K562 (cell line): Measurements from ENCODE around the gene STX18. TPM values are rescaled to one million over a fixed set of nuclear protein-coding genes. Genes with fewer than 3 reads are reported as not detected.
A peak's percentile ranks its signal among the peaks of the same experiment; 100 is the strongest.
"Not testable (repeated sequence)": the region's sequence is repeated elsewhere in the genome, so short reads cannot be mapped to it uniquely, and the experiment has no call there.

Experiments
- ATAC-seq: fragments of 200-7000 bp; cut with Tn5 transposase; 3 replicates; pipeline ENCODE4 v1.9.1; 2020; ENCODE audit warnings: moderate library complexity
- BruUV-seq: library from RNA; stranded (reverse); fragments of 400-500 nt; replicated peaks from 2 replicates; lab custom pipeline; 2021; lab: Mats Ljungman, UMichigan
- CTCF ChIA-PET: fragments of 300-600 bp; formaldehyde crosslinking; extraction: SDS; loops from one replicate; lab custom pipeline; 2021; ENCODE audit warnings: low intra/inter-chr PET ratio; lab: Yijun Ruan, JAX
- POLR2A ChIA-PET: fragments of 300-600, 350-650 bp; sonication (Branson Sonifier 250); formaldehyde crosslinking; extraction: SDS; loops from one replicate; lab custom pipeline; 2021; ENCODE audit warnings: antibody characterized with exemption, inconsistent platforms; lab: Yijun Ruan, JAX
- DNase-seq, 4 experiments: peaks; one replicate each; pipeline versions ENCODE4 v3.0.0 to v3.0.0-alpha.2; 2011 to 2018; ENCODE audit warnings: low spot score in 3 of 4, mixed read lengths in 3 of 4; ENCODE audit errors: extremely low read depth in 1 of 4
- FAIRE-seq: peaks from 2 replicates; lab custom pipeline; 2011; peaks lifted over from hg19 to GRCh38; lab: Jason Lieb, UNC
- H2AFZ ChIP-seq: 2 replicates; pipeline ENCODE4 v1.6.0; 2011; ENCODE audit warnings: low read depth, low read length, control low read depth, inconsistent platforms
- H3K27ac ChIP-seq: fragments of 200-600 bp; 3 replicates; pipeline ENCODE4 v1.8.0; 2011; ENCODE audit warnings: low read depth, mild to moderate bottlenecking, control low read depth, inconsistent platforms, low read length, moderate library complexity, mixed read lengths; ENCODE audit errors: extremely low read depth
- H3K27me3 ChIP-seq, 2 experiments: fragments of 300-600 bp in 1 of 2; 2 replicates in 1 of 2; 3 replicates in 1 of 2; pipeline versions ENCODE4 v1.6.0 to v1.8.0; 2011; ENCODE audit warnings: inconsistent platforms in 2 of 2, low read length in 2 of 2, mild to moderate bottlenecking in 1 of 2, mixed read lengths in 1 of 2, moderate library complexity in 1 of 2; ENCODE audit not compliant: control insufficient read depth in 2 of 2, insufficient read depth in 2 of 2
- H3K36me3 ChIP-seq: fragments of 300-600 bp; 3 replicates; pipeline ENCODE4 v1.8.0; 2011; ENCODE audit warnings: mild to moderate bottlenecking, low read length, inconsistent platforms; ENCODE audit not compliant: control insufficient read depth, insufficient read depth
- H3K4me1 ChIP-seq, 2 experiments: fragments of 200-600 bp in 1 of 2; replicated peaks in 1 of 2; 2 replicates in 1 of 2; 3 replicates in 1 of 2; pipeline versions ENCODE4 v1.5.1 to v1.8.0; 2011; ENCODE audit warnings: inconsistent platforms in 2 of 2, low read length in 2 of 2, mild to moderate bottlenecking in 1 of 2, mixed read lengths in 1 of 2, moderate library complexity in 1 of 2; ENCODE audit not compliant: control insufficient read depth in 2 of 2, insufficient read depth in 2 of 2
- H3K4me2 ChIP-seq: 2 replicates; pipeline ENCODE4 v1.6.1; 2011; ENCODE audit warnings: low read length, control low read depth, inconsistent platforms, mixed read lengths; ENCODE audit not compliant: insufficient read depth
- H3K4me3 ChIP-seq: fragments of 200-600 bp; sonication (generic), shearing (Covaris generic); 2 replicates; pipeline ENCODE4 v1.5.1; 2016; ENCODE audit warnings: control low read depth, inconsistent platforms
- H3K79me2 ChIP-seq: fragments of 200-600 bp; 3 replicates; pipeline ENCODE4 v1.8.0; 2011; ENCODE audit warnings: low read length, inconsistent platforms; ENCODE audit not compliant: control insufficient read depth, insufficient read depth
- H3K9ac ChIP-seq, 2 experiments: 2 replicates each; pipeline versions ENCODE4 v1.6.0 to v1.6.1; 2011; ENCODE audit warnings: low read depth in 2 of 2, low read length in 2 of 2, control low read depth in 1 of 2, inconsistent platforms in 1 of 2, mild to moderate bottlenecking in 1 of 2, mixed read lengths in 1 of 2; ENCODE audit not compliant: insufficient read depth in 1 of 2
- H3K9me1 ChIP-seq: one replicate; pipeline ENCODE4 v1.6.0; 2011; ENCODE audit warnings: inconsistent platforms, mild to moderate bottlenecking, low read length, moderate library complexity; ENCODE audit not compliant: control insufficient read depth, insufficient read depth
- H3K9me3 ChIP-seq: replicated peaks from 2 replicates; pipeline ENCODE4 v1.5.1; 2011; ENCODE audit warnings: low read depth, low read length, inconsistent platforms; ENCODE audit not compliant: control insufficient read depth, insufficient read depth
- H4K20me1 ChIP-seq: replicated peaks from 2 replicates; pipeline ENCODE4 v1.6.1; 2011; ENCODE audit warnings: low read length, inconsistent platforms, mixed read lengths; ENCODE audit not compliant: control insufficient read depth, insufficient read depth
- ZNF140 ChIP-seq: fragments of 250-450 bp; sonication (Bioruptor Pico); IDR thresholded peaks from 2 replicates; pipeline ENCODE4 v1.8.0; 2021; ENCODE audit warnings: moderate library complexity, mild to moderate bottlenecking, inconsistent platforms
- ZNF584 ChIP-seq: fragments of 200-800 bp; sonication (Bioruptor generic); IDR thresholded peaks from 2 replicates; pipeline ENCODE4 v1.6.1; 2016; ENCODE audit warnings: low read depth, mild to moderate bottlenecking, missing genetic modification characterization, missing compliant biosample characterization
- in situ Hi-C: fragments of 300-500 bp; cut with MboI; formaldehyde crosslinking; loops from 4 replicates; pipeline ENCODE4 v1.15.0; 2018; ENCODE audit warnings: inconsistent platforms, mixed read lengths
- intact Hi-C: fragments of 100-400 bp; cut with micrococcal nuclease; formaldehyde crosslinking; loops from 2 replicates; pipeline ENCODE4 v1.14.2; 2022
- polyA plus RNA-seq, 8 experiments: library from polyadenylated mRNA; depleted of rRNA in 4 of 8; stranded (reverse) in 5 of 8; unstranded in 3 of 8; fragments of >200 nt; fragmentation: Nextera tagmentation in 2 of 8; fragmentation: Illumina TruSeq in 1 of 8; extraction: Ambion mirVana in 2 of 8; extraction: Trizol in 1 of 8; gene quantifications; 2 replicates each; pipeline versions ENCODE4 v1.2.1 to v1.2.3, GENCODE V29; 2011 to 2014; ENCODE audit warnings: inconsistent platforms in 1 of 8, missing spikeins in 1 of 8
- total RNA-seq, 7 experiments: library from RNA; depleted of rRNA in 6 of 7; stranded (reverse); fragments of >200 nt in 6 of 7; fragmentation: Illumina TruSeq in 2 of 7; extraction: Trizol in 2 of 7; gene quantifications; 2 replicates each; pipeline versions ENCODE4 v1.2.1 to v1.2.3, GENCODE V29; 2011 to 2021; ENCODE audit warnings: low replicate concordance in 1 of 7
- TF ChIP-seq, protein P1 (sequence below): sonication (generic); formaldehyde crosslinking; IDR thresholded peaks from 2 replicates; pipeline ENCODE4 v1.8.1; 2023; ENCODE audit warnings: mild to moderate bottlenecking, missing genetic modification reagents

The STX18 gene
- total and polyA plus RNA-seq, 9 of the 15 experiments (the other 6 are each of a cell fraction or from before 2014, with no cell fraction given), result 6.2 to 41.7 (median 22.7) TPM

DNA sequence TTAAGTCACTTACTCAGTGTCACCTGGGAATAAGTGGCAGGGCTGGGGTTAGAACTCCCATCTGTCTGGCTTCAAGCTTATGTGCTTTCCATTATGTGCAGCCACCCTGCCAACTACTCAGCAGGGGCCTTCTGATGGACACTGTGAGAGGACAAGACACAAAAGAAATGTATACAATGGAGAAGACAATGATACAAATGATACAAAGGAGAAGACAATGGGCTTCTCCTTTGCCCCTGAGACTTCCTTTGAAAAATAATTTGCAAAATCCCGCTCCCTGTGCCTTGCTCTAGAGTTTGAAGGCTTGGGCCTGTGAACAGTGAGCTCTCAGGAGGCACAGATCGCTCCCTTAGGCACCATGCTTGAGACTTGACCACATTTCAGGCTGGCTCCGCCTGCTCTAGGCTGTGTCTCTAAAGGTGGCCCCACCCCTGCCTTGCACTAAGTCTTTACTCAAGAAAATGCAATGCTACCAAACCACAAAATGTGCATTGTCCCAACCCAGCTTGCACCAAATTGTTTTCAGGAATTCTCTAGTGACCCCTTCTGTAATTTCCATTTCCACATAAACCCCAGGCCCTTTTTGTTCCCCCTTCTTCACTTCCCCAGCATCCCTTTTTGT lies 27.1 kb upstream of the STX18 start (continued):
- no peak for TF ChIP-seq ZNF140 (CRISPR knock-in tag)
- TF ChIP-seq, protein P1, sequence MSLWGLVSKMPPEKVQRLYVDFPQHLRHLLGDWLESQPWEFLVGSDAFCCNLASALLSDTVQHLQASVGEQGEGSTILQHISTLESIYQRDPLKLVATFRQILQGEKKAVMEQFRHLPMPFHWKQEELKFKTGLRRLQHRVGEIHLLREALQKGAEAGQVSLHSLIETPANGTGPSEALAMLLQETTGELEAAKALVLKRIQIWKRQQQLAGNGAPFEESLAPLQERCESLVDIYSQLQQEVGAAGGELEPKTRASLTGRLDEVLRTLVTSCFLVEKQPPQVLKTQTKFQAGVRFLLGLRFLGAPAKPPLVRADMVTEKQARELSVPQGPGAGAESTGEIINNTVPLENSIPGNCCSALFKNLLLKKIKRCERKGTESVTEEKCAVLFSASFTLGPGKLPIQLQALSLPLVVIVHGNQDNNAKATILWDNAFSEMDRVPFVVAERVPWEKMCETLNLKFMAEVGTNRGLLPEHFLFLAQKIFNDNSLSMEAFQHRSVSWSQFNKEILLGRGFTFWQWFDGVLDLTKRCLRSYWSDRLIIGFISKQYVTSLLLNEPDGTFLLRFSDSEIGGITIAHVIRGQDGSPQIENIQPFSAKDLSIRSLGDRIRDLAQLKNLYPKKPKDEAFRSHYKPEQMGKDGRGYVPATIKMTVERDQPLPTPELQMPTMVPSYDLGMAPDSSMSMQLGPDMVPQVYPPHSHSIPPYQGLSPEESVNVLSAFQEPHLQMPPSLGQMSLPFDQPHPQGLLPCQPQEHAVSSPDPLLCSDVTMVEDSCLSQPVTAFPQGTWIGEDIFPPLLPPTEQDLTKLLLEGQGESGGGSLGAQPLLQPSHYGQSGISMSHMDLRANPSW, result no peak
- no peak for TF ChIP-seq ZNF584 (CRISPR knock-in tag)
- TF ChIP-seq, all 486 proteins: peak for 0

DNA sequence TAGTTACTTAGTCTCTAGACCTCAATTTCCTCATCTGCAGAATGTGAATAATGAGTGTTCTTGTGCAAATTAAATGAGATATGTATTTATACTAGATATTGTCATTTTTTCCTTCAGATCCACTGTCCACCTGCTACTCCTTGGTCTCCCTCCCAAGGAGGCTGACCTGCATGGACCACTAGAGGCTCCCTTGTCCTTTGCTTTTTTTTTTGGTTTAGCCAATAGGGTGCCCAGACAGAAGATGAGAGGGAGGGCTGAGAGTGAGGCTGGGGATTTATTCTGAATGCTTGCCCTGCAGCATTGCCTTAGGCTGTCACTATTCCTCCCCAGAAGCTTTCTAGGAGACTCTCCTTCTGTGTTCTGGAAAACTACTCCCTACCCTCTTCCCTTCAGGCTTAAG lies 24.5 kb upstream of the STX18 start:
- H4K20me1 ChIP-seq, DNase-seq, H3K79me2 ChIP-seq, H3K27ac ChIP-seq, H3K27me3 ChIP-seq, H3K9me3 ChIP-seq, intact Hi-C loops, H3K4me2 ChIP-seq, H3K4me1 ChIP-seq, H3K9ac ChIP-seq, CTCF ChIA-PET, H3K36me3 ChIP-seq, H3K4me3 ChIP-seq, POLR2A ChIA-PET, BruUV-seq, H2AFZ ChIP-seq, H3K9me1 ChIP-seq, in situ Hi-C loops: not testable (repeated sequence)
- peak; percentile 87 for ATAC-seq
- peak; percentile 79 for FAIRE-seq
